ENCODE measurements around the gene EID2B.

Gene EID2B

GRCh38 chr19:39540333-39540673 is 7.7 kb upstream of the EID2B start:
- H3K27me3 ChIP-seq (ENCODE audit: low read depth, low read length): 0 out of 2 replicates have a peak, but pooled peaks cover 4% of the 10 kb centered on the region
- peaks cover 5% of the 10 kb centered on the region; the same call in 1 of the 2 replicates for H4K20me1 ChIP-seq (ENCODE audit: insufficient read depth, low read length)
- peak overlapping the region; percentile 100 for H2AFZ ChIP-seq (ENCODE audit: low read depth, low read length)
- peak overlapping the region; percentile 94 for H3K4me3 ChIP-seq (ENCODE audit: low read length)
- peaks cover 17% of the 10 kb centered on the region for H3K4me1 ChIP-seq (ENCODE audit: low read length)
- H3K36me3 ChIP-seq (replicated peaks; ENCODE audit: low read depth, low read length): peaks cover 4% of the 10 kb centered on the region
- TF ChIP-seq EZH2phosphoT487 (IDR thresholded peaks at IDR 0.05; ENCODE audit: low read depth) (no peak), CTCF (IDR thresholded peaks at IDR 0.05; ENCODE audit: low read depth, low read length) (no peak)
- H3K4me2 ChIP-seq (ENCODE audit: low read length): peak overlapping the region; percentile 97
- H3K27ac ChIP-seq (ENCODE audit: low read length): no peak overlapping the region
- no peaks in the 10 kb centered on the region for H3K9me3 ChIP-seq (ENCODE audit: insufficient read depth, low read length)
- H3K9ac ChIP-seq (ENCODE audit: low read length): peak overlapping the region; percentile 62
- H3K79me2 ChIP-seq (ENCODE audit: low read length): peaks cover 25% of the 10 kb centered on the region

GRCh38 chr19:39539518-39540332 is 7.1 kb upstream of the EID2B start, which contains the start of gene EID2:
TSS of gene EID2 (minus strand) at chr19:39540161. CDS start at chr19:39540079, 82 bp downstream.
- Histone ChIP-seq H3K79me2 (ENCODE audit: low read length) (peaks cover 25% of the 10 kb centered on the region), H3K4me3 (ENCODE audit: low read length) (peak within 1 kb of the TSS; percentile 94), H3K4me1 (ENCODE audit: low read length) (peaks cover 17% of the 10 kb centered on the region), H3K9me3 (ENCODE audit: insufficient read depth, low read length) (no peaks in the 10 kb centered on the region), H3K27me3 (ENCODE audit: low read depth, low read length) (0 out of 2 replicates have a peak, but pooled peaks cover 4% of the 10 kb centered on the region), H3K36me3 (replicated peaks; ENCODE audit: low read depth, low read length) (peaks cover 4% of the 10 kb centered on the region), H4K20me1 (ENCODE audit: insufficient read depth, low read length) (peaks cover 5% of the 10 kb centered on the region; the same call in 1 of the 2 replicates), H3K27ac (ENCODE audit: low read length) (peak within 1 kb of the TSS; percentile 60), H3K4me2 (ENCODE audit: low read length) (peak within 1 kb of the TSS; percentile 97), H2AFZ (ENCODE audit: low read depth, low read length) (peak within 1 kb of the TSS; percentile 100), H3K9ac (ENCODE audit: low read length) (peak within 1 kb of the TSS; percentile 88)
- peak; percentile 73 for TF ChIP-seq CTCF (IDR thresholded peaks at IDR 0.05; ENCODE audit: low read depth, low read length)
- TF ChIP-seq EZH2phosphoT487 (IDR thresholded peaks at IDR 0.05; ENCODE audit: low read depth): no peak

GRCh38 chr19:39539165-39539517 is 6.5 kb upstream of the EID2B start:
- Histone ChIP-seq H3K27ac (ENCODE audit: low read length) (no peak overlapping the region), H2AFZ (ENCODE audit: low read depth, low read length) (0 out of 2 replicates have a peak overlapping the region, but pooled peaks have one; percentile 30), H3K27me3 (ENCODE audit: low read depth, low read length) (0 out of 2 replicates have a peak, but pooled peaks cover 4% of the 10 kb centered on the region), H3K4me3 (ENCODE audit: low read length) (peak overlapping the region; percentile 94), H3K36me3 (replicated peaks; ENCODE audit: low read depth, low read length) (peaks cover 4% of the 10 kb centered on the region), H3K79me2 (ENCODE audit: low read length) (peaks cover 25% of the 10 kb centered on the region), H3K4me1 (ENCODE audit: low read length) (peaks cover 17% of the 10 kb centered on the region), H3K9me3 (ENCODE audit: insufficient read depth, low read length) (no peaks in the 10 kb centered on the region), H3K4me2 (ENCODE audit: low read length) (peak overlapping the region; percentile 96), H3K9ac (ENCODE audit: low read length) (peak overlapping the region; percentile 88), H4K20me1 (ENCODE audit: insufficient read depth, low read length) (peaks cover 5% of the 10 kb centered on the region; the same call in 1 of the 2 replicates)
- TF ChIP-seq EZH2phosphoT487 (IDR thresholded peaks at IDR 0.05; ENCODE audit: low read depth) (no peak), CTCF (IDR thresholded peaks at IDR 0.05; ENCODE audit: low read depth, low read length) (no peak)

- peaks cover 42% of the 10 kb centered on the region for H3K79me2 ChIP-seq (ENCODE audit: low read length)
- H4K20me1 ChIP-seq (ENCODE audit: insufficient read depth, low read length): peaks cover 5% of the 10 kb centered on the region; the same call in 1 of the 2 replicates
- no peak overlapping the region for H3K4me3 ChIP-seq (ENCODE audit: low read length)
- H2AFZ ChIP-seq (ENCODE audit: low read depth, low read length): no peak overlapping the region
- peaks cover 10% of the 10 kb centered on the region for H3K36me3 ChIP-seq (replicated peaks; ENCODE audit: low read depth, low read length)
- no peak overlapping the region for H3K27ac ChIP-seq (ENCODE audit: low read length)
- no peak overlapping the region for H3K4me2 ChIP-seq (ENCODE audit: low read length)
- H3K4me1 ChIP-seq (ENCODE audit: low read length): peaks cover 18% of the 10 kb centered on the region
- no peak overlapping the region for H3K9ac ChIP-seq (ENCODE audit: low read length)
- no peaks in the 10 kb centered on the region for H3K9me3 ChIP-seq (ENCODE audit: insufficient read depth, low read length)
- TF ChIP-seq CTCF (IDR thresholded peaks at IDR 0.05; ENCODE audit: low read depth, low read length) (no peak), EZH2phosphoT487 (IDR thresholded peaks at IDR 0.05; ENCODE audit: low read depth) (no peak)
- H3K27me3 ChIP-seq (ENCODE audit: low read depth, low read length): no peaks in the 10 kb centered on the region
Observed at GRCh38 chr19:39533791-39534190, 1.1 kb upstream of the EID2B start.

Data from OCI-LY3 (cell line).